HEK293T (cell line): ENCODE results near the gene TFDP3.

Experiments
- BHLHE40 ChIP-seq: fragments of 450-650 bp; IDR thresholded peaks from 2 replicates; pipeline ENCODE4 v1.6.1; 2016; ENCODE audit warnings: mild to moderate bottlenecking, moderate library complexity, borderline replicate concordance
- CTBP1 ChIP-seq: fragments of 450-650 bp; IDR thresholded peaks from 2 replicates; pipeline ENCODE4 v1.6.1; 2016; ENCODE audit warnings: borderline replicate concordance
- FOXK2 ChIP-seq: fragments of 450-650 bp; IDR thresholded peaks from 2 replicates; pipeline ENCODE4 v1.6.1; 2016; ENCODE audit warnings: mild to moderate bottlenecking
- FOXM1 ChIP-seq: fragments of 450-650 bp; IDR thresholded peaks from 2 replicates; pipeline ENCODE4 v1.6.1; 2017; ENCODE audit warnings: mild to moderate bottlenecking, borderline replicate concordance
- L3MBTL2 ChIP-seq: fragments of 450-650 bp; conservative IDR thresholded peaks from 2 replicates; pipeline ENCODE4 v1.6.1; 2016; ENCODE audit warnings: mild to moderate bottlenecking
- LEF1 ChIP-seq: fragments of 450-650 bp; IDR thresholded peaks from 2 replicates; pipeline ENCODE4 v1.6.1; 2017; ENCODE audit warnings: mild to moderate bottlenecking, borderline replicate concordance
- NFRKB ChIP-seq: fragments of 450-650 bp; IDR thresholded peaks from 2 replicates; pipeline ENCODE4 v1.6.1; 2016; ENCODE audit warnings: mild to moderate bottlenecking, moderate library complexity
- SP1 ChIP-seq: fragments of 450-650 bp; IDR thresholded peaks from 2 replicates; pipeline ENCODE4 v1.6.1; 2017
- SUZ12 ChIP-seq: fragments of 450-650 bp; IDR thresholded peaks from 2 replicates; pipeline ENCODE4 v1.6.1; 2016; ENCODE audit warnings: mild to moderate bottlenecking
- TARDBP ChIP-seq: fragments of 450-650 bp; IDR thresholded peaks from 2 replicates; pipeline ENCODE4 v1.6.1; 2016

- no peak for TF ChIP-seq CTBP1
- no peak for TF ChIP-seq TARDBP
- TF ChIP-seq LEF1, result no peak
- TF ChIP-seq SUZ12, result no peak
- TF ChIP-seq SP1, result no peak
- no peak for TF ChIP-seq BHLHE40
- no peak for TF ChIP-seq FOXM1
- no peak for TF ChIP-seq L3MBTL2
- no peak for TF ChIP-seq FOXK2
- no peak for TF ChIP-seq NFRKB
Observed at GRCh38 chrX:133191739-133192039, 26.5 kb downstream of the TFDP3 start.
